HG03159 (cell line): ENCODE results near the gene SLC25A34.

Experiments
- ATAC-seq: cut with Tn5 transposase; IDR thresholded peaks from one replicate; pipeline ENCODE4 v1.9.1; 2021; ENCODE audit warnings: mild to moderate bottlenecking, moderate library complexity; ENCODE audit not compliant: unreplicated experiment

SLC25A34 gene

GRCh38 chr1:15712168-15712567, 23.9 kb upstream of the SLC25A34 start:
- no peak for ATAC-seq

GRCh38 chr1:15714406-15715136, 21.5 kb upstream of the SLC25A34 start:
- no peak for ATAC-seq

DNA sequence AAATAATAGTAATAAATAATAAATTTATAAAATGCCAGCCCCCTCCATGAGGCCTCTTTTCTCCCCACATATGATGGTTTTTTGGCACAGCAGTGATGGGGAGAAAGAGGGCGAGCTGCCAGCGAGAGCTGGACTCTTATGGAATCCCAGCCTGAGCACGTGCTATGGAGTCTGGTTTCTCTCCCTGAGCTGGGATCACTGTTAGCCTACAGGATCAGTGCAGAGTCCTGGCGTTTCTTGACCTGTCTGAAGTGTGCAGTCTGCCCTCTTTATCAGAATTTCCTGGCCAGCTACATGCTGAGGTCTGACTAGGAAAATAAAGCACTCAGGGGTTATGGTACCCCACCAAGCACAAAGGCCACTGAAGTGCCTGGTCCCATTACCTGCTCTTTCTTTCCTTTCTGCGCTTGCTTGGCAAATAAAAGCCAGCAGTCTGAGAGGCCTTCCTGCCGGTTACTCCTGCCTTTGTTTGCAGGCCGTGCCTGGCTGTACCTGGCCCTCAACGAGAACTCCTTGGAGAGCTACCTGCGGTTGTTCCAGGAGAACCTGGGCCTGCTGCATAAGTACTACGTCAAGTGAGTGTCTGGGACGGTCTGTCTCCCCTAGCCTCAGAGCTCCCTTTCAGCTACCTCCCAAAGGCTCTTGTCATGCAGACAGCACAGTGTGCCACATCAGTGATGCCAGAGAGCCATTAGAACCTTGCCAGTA, 18.5 kb upstream of the SLC25A34 start:
- ATAC-seq = no peak

- ATAC-seq = no peak
These were observed 17.9 kb upstream of the SLC25A34 start for GRCh38 chr1:15718199-15718601.

DNA sequence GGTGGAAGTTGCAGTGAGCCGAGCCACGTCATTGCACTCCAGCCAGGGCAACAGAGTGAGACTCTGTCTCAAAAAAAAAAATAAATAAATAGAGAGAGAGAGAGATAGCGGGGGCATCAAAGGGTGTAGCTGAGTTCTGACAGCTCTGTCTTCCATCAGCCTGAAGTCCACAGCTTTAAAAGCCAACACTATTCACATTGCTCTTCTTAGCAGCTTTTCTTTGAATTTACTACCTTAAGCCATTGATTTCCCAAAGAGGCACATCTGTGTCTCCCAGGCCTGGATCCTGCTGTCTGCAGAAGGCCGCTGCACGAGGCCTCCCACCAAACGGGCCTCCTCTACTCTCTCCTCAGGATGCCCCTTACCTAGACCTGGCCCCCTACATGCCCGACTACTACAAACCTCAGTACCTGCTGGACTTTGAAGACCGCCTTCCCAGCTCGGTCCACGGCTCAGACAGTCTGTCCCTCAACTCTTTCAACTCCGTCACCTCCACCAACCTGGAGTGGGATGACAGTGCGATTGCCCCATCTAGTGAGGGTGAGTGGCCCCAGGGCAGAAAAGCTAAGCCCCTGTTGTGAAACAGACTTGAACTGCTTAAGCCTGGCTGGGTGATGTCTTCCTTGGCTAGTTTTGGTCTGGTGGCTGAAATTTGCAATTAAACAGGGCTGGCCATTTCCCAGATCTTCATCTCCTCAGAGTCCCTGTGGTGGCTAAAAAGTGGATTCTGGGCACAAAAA, 16.5 kb upstream of the SLC25A34 start:
- no peak for ATAC-seq

GRCh38 chr1:15720861-15721260, 15.2 kb upstream of the SLC25A34 start:
- ATAC-seq = no peak

DNA sequence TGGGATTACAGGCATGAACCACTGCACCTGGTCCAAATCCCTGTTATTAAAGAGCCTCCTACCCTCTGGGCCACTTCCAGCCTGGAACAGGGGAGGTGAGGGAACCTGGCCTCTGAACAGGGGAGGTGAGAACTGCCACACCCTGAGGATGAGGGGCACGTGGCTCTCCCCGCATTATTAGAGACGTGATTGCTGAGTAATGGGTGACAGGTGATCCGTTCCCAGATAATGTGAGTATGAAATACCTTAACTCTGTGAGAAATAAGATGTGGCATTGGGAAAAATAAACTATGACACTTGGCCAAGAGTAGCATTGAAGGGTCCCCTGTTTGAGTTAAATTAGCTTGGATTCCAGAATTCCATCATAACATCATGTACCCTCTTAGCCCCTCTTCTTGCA, 13.6 kb upstream of the SLC25A34 start:
- ATAC-seq = no peak

DNA sequence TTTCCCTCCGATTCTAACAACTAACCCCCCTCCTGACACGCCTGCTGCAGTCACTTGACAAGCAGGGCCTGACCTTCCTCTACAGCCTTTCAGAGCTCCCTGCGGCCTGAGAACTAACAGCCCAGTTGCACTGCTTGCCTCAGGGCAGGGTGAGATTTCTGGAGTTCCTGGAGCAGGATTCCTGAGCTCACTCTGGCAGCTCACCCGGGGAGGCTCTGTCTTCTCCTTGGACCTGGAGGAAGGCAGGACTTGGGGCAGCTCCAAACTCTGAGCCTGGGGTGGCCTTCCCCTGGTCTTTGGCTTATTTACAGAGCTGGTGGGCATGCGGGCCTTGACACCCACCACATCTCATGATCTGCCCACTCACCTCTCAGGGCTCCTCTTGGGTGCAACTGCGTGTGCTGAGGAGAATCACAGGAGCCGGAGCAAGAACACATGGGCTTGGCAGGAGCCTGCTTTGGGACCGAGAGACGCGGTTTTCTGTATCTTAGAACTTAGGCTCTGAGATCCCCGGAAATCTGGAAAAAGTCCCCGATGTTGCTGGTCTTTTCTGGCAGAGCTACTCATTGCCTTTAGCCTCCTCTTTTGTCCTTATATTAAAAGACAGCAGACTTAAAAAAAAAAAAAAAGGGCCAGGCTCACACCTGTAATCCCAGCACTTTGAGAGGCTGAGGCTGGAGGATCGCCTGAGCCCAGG, 13.1 kb upstream of the SLC25A34 start:
- ATAC-seq = no peak

- no peak for ATAC-seq
These were observed 12.3 kb upstream of the SLC25A34 start for GRCh38 chr1:15723631-15724246.

DNA sequence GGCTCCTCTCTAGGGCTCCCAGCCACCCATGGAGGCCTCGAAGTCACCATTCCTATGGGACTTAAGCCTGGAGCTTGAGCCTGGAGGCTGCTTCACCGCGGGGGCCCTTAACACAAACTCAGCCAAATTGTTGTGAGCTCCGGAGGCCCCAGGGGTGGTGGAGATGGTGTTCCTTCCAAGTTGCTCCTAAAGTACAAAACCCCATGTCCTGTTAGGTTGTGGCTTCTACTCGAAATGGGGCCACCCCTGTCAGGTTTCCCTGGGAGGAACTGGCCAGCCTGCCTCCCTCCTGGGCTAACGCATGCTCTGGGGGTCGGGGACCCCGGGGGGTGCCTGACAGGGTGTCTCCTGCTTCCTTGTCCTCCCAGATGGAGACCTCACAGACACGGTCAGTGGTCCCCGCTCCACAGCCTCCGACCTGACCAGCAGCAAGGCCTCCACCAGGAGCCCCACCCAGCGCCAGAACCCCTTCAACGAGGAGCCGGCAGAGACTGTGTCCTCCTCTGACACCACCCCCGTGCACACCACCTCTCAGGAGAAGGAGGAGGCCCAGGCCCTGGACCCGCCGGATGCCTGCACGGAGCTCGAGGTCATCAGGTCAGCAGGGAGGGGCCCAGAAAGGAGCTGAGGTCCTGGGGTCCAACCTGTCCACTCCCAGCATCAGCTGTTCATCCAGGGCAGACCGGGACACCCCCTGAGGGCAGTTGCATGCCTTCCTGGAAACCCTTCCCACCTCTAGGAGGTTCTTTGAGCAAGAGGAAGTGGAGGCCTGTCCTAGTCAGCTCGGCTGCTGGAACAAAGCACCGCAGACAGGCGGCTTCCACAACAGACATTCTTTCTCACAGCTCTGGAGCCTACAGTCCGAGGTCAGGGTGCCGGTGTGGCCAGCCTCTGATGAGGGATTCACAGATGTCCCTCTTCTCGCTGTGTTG, 10.8 kb upstream of the SLC25A34 start:
- ATAC-seq = no peak

GRCh38 chr1:15726508-15726907, 9.6 kb upstream of the SLC25A34 start:
- ATAC-seq = no peak

DNA sequence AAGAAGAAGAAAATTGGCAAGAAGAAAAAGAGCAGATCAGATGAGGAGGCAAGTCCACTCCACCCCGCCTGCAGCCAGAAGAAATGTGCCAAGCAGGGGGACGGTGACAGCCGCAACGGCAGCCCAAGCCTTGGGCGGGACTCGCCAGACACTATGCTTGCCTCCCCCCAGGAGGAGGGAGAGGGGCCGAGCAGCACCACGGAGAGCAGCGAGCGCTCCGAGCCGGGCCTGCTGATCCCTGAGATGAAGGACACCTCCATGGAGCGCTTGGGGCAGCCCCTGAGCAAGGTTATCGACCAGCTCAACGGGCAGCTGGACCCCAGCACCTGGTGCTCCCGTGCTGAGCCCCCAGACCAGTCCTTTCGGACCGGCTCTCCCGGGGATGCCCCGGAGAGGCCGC, 9.0 kb upstream of the SLC25A34 start:
- ATAC-seq = no peak

GRCh38 chr1:15727424-15727823, 8.6 kb upstream of the SLC25A34 start:
- ATAC-seq = no peak

- ATAC-seq = no peak
These were observed 8.1 kb upstream of the SLC25A34 start for GRCh38 chr1:15727866-15728534.

DNA sequence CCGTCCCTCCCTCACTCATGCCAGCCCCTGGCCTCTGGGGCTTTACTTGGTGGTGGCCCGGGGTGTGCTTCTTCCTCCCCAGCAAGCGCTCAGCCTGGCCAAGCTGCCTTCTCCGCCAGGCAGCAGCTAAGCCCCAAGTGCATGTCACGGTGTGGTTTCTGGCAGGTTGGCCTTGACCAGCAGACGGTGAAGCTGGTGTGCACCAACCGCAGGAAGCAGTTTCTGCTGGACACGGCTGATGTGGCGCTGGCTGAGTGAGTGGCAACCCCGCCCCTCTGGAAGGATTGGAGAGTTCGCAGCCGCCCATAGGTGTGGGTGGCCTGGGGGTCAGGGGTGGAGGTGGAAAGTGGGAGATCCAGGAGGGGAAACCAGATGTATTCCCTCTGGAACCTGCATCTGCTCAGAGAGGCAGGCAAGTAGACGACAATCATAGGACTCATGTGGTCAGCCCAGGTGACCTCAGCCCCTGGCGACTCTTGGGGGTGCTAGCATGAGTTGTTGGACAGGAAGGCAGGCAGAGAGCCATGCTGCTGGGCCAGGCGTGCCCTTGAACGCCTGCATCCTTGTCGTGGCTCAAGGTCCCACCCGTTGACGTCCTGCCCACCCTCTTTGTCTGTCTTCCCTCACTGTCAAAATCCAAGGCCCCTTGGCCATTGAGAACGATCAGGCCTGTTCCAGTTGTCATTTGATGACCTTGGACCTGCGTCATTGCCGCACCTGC, 7.0 kb upstream of the SLC25A34 start:
- no peak for ATAC-seq

GRCh38 chr1:15730423-15730822, 5.6 kb upstream of the SLC25A34 start:
- no peak for ATAC-seq

DNA sequence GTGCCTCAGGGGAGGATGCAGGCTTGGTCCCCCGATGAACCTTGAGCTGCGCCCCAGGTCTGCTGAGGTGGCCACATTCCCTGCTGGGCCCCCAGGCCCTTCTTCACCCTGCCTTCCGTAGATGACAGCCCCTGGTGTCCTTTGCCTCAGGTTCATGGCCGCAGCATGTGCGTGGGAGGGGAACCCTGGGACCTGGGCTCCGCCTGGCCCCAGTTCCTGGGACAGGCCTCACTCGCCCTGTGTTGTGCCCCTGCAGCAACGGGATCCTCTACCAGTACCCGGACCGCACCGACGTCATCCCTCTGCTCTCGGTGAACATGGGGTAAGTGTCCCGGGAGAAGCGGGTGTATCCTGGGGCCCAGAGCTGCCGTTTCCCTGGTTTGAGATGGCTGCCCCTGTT, 5.1 kb upstream of the SLC25A34 start:
- ATAC-seq = no peak
